ENCODE measurements around the gene AIRE.

DNA sequence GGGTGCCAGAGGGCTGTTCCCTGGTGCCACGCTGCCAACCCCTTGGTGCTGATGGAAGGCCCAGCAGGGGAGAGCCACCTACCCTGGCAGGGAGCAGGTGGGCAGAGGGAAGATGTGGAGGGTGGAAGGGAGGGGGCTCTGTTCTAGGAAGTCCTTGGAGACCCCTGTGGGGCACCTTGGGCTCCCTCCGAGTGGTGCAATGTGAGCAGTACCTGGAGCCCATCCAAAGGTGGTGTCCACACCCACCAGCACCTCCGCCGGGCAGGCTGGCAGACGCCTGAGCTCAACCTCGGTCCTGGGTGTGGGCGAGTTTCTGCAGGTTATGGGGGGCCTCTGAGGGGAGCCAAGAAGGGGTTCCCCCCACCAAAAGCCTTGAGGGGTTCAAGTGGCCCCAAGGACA is 12.6 kb upstream of the AIRE start:
- TF ChIP-seq, protein P1, sequence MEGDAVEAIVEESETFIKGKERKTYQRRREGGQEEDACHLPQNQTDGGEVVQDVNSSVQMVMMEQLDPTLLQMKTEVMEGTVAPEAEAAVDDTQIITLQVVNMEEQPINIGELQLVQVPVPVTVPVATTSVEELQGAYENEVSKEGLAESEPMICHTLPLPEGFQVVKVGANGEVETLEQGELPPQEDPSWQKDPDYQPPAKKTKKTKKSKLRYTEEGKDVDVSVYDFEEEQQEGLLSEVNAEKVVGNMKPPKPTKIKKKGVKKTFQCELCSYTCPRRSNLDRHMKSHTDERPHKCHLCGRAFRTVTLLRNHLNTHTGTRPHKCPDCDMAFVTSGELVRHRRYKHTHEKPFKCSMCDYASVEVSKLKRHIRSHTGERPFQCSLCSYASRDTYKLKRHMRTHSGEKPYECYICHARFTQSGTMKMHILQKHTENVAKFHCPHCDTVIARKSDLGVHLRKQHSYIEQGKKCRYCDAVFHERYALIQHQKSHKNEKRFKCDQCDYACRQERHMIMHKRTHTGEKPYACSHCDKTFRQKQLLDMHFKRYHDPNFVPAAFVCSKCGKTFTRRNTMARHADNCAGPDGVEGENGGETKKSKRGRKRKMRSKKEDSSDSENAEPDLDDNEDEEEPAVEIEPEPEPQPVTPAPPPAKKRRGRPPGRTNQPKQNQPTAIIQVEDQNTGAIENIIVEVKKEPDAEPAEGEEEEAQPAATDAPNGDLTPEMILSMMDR (IDR thresholded peaks at IDR 0.05), result no peak
- TF ChIP-seq POLR2A (IDR thresholded peaks at IDR 0.05), result no peak
